Esophagus mucosa (tissue), 1 donor: Measurements from ENCODE around the gene PTGFR. TPM values are rescaled to one million over a fixed set of nuclear protein-coding genes. Genes with fewer than 3 reads are reported as not detected.
A peak's percentile ranks its signal among the peaks of the same experiment; 100 is the strongest.

Source experiments
- ATAC-seq: fragments of 200-7000 bp; cut with Tn5 transposase; one replicate; pipeline ENCODE4 v1.9.1; 2020
- total RNA-seq: library from RNA; stranded (reverse); gene quantifications from one replicate; pipeline ENCODE4 v1.2.4, GENCODE V29; 2023
- donor health status: DM: yes; HTN: yes; CAD: no.

The PTGFR gene, protein sequence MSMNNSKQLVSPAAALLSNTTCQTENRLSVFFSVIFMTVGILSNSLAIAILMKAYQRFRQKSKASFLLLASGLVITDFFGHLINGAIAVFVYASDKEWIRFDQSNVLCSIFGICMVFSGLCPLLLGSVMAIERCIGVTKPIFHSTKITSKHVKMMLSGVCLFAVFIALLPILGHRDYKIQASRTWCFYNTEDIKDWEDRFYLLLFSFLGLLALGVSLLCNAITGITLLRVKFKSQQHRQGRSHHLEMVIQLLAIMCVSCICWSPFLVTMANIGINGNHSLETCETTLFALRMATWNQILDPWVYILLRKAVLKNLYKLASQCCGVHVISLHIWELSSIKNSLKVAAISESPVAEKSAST
- 0.24 TPM for total RNA-seq

DNA sequence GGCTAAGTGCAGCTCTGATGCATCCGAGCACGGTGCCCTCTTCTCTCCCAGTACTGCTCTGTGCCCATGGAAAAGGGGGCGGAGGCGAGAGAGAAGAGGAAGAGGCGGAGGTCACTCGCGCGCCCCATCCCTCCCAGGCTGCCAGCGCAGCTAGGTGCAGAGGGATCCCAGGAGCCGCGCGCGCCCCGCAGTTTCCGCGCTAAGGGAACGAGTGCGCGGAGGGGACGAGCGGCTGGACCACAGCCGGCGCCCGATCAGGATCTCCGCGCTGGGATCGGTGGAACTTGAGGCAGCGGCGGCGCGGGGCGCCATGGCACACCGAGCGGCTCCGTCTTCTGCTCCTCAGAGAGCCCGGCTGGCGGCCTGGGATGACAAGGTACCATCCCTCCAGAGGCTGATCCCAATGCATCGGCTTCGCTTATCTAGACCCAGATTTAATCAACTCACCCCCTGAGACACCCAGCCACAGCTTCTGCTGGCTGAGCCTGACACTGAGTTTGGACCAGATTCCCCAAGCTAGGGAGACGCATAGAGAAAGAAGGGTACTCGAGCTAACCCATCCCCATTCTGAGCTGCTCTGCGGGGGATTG lies at the start of gene PTGFR:
TSS of gene PTGFR (plus strand) at position 114 of the 590 bp plus-strand sequence. CDS start 1,770 bp downstream, outside the sequence.
- ATAC-seq = peak; percentile 29

DNA sequence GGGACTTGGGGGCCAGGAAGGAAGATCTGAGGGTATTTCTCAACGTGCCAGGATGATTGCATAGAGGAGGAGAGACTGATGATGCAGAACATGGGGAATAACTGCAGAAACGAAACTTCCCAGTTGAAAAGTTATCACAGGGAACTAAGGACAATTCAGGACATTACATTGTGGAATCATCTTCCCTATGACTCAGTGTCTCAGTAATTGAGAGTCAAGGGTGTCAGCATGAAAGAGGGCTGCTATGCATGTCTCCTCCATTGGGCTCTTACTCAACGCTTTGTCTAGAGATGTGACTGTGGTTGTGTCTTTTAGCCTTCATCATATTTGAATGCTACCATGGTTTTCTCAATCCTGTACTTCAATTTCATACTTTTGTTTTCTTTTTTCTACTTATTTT lies 48.9 kb upstream of the PTGFR start:
- ATAC-seq = no peak

DNA sequence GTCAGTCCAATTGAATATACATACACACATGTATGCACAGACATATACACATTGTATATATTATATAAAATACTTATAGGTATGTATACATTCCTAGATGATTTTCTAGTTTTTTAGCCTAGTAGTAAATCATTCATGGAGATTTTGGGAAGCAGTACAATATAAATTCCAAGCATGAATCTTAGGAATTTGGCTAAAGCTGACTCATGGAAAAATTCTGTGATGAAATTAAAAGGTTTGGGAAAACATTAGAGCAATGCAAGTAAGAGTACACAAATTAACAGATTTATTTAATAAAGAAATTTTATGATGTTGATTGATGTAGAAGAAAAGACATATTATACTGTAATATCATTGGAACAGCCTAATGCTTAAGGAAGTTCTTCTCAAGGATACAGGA lies 43.7 kb upstream of the PTGFR start:
- ATAC-seq = no peak

DNA sequence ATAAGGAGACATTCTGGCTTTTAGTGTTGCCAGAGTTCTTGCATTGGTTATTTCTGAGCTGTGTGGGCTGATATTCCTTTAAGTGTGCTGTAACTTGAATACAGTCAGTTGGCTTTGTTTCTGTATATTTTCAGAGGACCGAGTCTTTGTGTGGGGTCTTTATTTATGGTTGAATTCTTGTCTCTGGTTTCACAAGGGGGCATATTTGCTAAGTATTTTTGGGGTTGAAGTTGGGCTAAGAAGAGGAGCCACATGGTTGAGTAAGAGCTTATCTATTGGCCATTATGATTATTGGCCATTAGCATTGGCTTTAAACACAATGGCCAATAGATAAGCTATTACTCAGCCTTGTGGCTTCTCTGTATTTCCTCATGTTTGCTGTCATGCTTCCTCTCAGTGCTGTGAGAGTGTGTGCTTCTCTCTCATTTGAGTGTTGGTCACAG lies 26.3 kb upstream of the PTGFR start:
- ATAC-seq = no peak

DNA sequence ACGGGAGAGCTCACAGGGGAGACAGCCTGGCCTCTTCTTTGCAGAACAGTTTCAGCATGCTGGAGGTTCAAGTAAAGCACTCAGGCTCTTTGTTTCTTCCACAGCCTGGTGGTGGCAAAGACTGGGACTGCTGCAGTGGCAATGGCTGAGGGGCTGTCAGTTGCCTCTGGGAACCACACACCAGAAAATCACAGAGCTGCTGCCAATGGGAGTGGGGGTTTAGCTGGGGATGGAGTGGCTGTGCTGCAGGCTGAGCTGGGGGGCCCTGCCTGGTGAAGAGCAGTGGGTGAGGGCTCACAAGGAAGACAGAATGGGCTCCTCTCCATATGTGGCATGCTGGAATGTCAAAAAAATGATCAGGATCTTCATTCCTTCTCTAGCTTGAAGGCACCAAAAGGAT lies 25.6 kb upstream of the PTGFR start:
- ATAC-seq = no peak

DNA sequence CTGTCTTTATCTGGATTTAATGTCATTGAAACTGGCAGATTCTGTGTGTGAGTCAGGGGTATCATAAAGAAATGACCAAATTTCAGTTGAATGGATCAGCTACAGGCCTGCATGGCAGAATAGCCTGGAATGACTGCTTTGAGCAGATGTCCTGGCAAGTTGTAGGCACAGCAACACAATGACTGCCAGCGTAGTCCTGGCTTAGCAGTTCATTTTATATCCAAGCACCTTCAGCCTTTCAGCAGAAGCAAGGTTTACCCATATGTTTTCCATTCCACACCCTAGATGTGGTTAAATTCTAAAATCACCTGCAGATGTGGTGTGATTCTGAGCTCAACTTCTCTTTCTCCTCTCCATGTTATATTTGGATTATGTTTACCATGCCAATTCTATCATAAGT lies 22.3 kb upstream of the PTGFR start:
- no peak for ATAC-seq

DNA sequence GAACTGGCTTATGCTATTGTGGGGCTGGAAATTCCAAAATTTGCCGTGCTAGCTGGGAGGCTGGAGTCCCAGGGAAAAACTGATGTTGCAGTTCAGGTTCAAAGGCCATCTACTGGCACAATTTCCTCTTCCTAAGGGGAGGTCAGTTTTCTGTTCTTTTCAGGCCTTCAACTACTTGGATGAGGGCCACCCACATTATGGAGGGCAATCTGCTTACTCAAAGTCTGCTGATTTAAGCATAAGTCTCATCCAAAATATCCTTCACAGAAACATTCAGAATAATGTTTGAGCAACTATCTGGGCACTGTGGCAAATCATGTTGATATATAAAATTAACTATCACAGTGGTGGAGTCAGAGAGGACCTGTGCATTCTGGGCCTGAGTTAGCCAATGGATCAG lies 21.2 kb upstream of the PTGFR start:
- no peak for ATAC-seq

DNA sequence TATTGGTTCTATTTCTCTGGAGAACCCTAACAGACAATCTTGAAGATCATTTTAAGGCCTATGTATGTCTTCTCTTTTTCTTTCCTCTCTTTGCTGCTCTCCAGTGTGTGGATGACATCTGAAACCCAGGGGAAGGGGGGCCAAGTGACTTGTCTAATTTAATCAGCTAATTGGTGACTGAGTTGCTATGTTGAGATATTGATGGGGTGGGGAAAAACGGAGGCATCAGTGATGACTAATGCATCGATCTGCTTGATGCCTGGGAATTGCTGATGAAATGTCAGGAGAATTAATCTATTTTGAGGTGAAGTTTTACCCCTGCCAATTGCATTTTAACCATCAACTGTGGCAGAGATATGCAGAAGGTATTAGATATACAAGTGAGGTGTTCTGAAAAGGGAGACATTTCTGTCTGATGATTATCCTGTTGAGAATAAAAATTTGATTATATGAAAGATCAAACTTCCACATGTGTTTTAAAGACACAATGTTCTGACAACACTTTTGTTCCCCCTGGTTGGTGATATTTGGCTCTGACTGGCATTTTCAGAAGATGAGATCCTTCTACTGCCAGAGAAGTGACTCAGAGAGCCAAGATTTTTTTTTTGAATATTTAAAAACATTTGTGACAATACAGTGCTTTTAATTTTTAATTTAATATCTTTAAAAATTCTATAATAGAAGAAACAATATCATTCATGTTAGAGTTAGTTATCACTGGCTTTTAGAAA lies 18.7 kb upstream of the PTGFR start:
- ATAC-seq = no peak

DNA sequence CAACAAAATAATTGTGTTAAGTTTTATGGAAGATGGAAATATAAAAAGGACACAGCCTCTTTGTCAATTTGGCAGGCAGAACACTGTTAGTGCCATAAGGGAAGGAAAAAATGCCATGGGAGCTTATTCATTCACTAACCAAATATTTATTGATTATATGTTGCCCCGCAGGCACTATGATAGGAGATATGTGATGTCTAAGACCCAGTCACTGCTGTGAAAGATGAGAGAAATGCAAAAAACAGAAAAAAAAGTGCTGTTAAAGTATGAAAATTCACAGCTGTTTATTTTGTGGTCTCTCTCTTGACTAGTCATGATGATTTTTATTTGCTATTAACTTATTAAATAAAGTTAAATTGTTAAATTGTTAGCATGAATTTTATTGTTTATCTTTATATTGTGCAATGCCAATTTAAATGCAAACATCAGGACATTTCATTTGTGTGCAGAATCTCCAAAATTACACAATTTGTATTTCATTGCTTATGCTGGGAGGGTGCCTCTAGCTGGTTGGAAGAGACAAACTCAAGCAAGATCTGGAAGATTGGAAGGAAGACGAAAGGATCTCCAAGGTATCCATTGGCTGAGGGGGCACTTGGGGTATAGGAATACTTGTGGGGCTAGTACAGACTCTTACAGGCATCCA lies 17.8 kb upstream of the PTGFR start:
- no peak for ATAC-seq

DNA sequence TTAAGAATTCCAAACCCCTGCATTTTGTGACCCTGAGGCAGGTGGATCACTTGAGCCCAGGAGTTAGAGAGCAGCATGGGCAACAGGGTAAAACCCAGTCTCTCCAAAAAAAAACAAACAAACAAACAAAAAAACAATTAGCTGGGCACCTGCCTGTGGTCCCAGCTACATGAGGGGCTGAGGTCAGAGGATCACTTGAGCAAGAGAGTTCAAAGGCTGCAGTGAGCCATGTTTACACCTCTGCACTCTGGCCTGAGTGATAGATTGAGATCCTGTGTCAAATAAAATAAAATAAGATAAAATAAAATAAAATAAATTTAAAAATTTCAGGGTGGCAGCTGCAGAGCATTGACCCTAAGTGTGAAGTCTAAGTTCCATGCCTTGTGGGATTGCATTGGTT lies 16.7 kb upstream of the PTGFR start:
- no peak for ATAC-seq

DNA sequence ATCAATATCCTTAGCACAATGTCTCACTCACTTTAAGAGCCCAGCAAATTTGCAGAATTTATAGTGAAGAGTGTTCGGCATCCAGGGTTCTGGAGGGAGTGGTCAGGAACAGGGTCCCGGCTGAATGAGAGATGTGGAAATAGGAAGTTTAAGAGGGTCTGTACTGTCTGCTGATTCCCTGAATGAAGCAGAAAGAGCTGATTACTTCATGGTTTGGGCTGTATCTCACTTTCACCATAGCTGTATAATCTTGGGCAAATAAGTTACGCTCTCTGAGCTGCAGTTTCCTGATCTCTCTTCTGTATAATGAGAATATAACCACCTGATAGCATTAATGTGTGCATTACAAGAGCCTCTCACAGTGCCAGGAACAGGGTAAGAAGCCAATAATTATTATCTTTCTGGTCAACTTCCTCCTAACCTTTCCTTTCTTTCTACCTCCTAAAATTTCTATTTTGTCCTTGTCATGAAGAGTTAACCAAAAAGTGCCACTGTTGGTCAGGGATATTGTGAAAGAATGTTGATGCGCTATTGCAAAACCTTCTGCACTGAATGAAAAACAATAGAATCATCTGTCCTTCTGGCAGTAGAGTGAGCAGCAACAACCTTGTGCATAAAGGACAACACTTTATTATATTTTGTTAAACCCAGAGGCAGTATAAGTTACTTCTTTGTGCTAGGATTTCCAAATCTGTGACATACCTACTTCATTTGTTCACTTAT lies 14.7 kb upstream of the PTGFR start:
- no peak for ATAC-seq

DNA sequence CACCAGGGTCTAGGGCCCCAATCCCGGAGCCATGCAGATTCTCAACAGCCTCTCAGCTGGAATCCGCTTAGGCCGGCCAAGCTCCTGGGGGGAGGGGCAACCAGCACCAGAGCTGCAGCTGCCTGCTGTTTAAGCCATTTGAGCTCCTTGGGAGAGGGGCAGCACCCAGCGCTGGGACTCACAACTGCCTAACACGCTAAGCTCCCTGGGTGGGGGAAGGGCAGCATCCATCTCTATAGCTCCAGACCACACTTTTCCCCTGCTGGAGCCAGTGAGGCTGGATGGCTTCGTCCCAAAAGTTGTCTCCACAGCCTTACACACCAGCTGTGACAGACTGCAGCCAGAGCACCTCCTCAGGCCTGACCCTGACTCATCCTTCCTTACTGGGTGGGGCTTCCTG lies 6.9 kb upstream of the PTGFR start:
- ATAC-seq = no peak

DNA sequence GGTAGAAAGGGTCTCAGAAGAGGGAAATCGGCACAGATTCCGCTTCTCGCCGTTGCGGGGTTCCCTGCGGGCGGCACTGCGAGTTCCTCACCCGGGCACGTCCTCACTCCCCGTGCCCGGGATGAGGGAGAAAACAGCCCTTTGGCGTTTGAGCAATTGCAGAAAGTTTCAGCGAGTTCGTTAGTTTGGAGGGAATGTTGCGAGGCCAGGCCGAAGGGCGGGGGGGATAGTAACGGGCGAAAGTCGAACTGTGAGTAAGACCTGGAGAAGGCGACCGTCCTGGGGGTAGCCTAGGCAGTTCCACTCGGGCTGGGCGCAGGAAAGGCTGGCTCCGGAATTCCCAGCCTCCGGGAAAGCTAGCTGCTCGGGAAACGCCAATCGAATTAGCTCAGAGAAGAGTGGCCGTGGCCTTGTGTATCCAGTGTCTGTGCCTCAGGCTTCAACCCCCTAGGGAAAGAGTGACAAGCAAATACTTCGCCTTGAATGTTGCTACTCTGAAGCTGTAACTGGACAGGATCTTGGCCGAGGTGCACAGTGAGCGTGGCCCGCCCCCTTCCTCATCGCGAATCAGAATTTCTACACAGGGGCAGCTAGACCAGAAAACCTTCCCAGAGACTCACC lies 787 bp downstream of the PTGFR start:
- no peak for ATAC-seq

DNA sequence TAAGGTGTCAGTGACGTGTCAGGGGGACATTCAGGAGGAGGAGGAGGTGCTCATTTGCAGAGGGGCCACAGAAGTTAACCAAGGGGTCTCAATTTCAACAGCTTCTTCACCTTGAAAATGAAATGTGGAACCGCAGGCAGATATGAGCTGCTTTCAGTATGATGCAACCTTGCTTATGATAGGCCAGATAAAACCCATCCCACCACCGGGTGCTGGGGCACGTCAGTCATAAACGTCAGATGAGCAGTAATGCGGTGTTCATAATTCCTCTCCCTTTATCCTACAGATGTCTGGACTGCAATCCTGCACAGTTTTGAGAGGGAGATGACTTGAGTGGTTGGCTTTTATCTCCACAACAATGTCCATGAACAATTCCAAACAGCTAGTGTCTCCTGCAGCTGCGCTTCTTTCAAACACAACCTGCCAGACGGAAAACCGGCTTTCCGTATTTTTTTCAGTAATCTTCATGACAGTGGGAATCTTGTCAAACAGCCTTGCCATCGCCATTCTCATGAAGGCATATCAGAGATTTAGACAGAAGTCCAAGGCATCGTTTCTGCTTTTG lies 1.7 kb downstream of the PTGFR start:
- no peak for ATAC-seq

DNA sequence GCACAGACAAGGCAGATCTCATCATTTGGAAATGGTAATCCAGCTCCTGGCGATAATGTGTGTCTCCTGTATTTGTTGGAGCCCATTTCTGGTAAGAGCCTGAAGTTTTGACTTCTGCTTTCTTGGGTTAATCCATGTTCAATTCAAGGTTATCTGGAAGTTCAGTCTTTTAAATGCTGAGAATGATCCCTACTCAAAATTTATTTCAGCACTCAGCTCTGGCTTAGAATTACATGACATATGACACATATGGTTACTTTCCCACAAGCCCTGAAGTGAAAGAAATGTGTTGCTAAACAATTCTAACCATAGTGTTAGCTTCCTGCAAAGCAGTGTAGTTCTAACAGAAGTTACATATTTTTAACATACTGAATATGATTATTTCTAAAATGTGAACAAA lies 2.7 kb downstream of the PTGFR start:
- ATAC-seq = no peak

DNA sequence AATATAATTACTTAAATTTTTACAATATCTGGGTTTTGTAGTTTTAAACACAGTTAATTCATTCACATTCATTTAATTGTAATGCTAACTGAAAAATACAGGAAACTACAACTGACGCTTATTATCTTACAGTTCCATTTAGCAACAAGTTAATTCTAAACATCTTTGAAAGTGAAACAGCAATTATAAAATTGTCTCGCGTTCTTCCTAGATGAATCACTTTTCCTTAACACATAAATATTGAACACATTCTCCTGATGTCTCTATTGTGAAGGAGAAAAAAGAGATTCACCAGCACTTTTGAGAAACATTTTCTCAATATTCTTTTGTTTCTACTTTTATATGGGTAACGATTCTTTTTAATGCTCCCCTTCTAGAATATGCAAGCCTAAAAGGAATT lies 6.4 kb downstream of the PTGFR start:
- ATAC-seq = no peak

DNA sequence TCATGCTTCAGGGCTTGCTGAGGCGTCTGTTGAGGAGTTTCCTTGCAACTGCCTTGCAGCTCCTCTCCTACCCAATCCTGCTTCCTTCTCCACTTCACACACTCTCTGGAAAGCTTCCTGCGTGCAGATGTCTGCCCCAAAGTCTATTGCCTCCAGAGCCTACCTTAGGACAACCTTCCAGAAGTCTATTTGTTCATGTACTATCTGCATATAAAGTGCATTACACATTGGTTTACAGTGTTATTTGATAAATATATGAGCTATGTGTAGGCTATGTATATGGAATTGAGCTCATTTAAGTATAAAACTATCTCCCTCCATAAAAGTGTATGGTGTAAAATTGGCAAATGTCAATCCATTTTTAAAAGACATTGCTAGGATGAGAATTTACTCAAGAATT lies 9.8 kb downstream of the PTGFR start:
- ATAC-seq = no peak

DNA sequence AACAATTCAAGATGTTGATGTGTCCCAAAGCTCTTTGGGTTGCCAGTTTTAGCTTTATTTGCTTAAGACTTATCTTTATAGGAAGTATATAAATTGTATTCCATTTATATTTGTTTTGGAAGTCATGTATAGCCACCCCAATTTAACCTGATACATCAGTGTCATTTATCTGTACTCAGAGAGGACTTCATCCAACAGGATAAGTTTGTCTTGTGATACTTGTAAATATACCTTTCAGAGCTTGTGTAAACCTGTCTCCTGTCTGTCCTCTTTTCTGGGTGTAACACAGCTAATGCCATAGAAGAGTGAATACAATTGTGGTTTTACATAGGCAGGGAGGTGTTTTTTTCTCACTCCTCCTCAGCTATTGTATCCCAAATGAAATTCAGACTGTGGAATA lies 10.4 kb downstream of the PTGFR start:
- no peak for ATAC-seq

DNA sequence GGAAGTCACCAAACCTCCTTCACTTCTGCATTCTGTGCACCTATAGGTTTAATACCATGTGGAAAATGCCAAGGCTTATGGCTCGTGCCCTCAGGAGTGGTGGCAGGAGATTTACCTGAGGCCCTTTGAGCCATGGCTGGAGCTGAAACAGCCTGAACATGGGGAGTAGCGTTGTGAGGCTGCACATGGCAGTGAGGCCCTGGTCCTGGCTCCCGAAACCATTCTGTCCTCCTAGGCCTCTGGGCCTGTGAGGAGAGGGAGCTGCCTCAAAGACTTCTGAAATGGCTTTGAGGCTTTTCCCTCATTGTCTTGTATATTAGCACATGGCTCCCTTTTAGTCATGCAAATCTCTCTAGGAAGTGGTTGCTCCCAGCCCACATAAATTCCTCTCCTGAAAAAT lies 20.6 kb downstream of the PTGFR start:
- ATAC-seq = no peak

DNA sequence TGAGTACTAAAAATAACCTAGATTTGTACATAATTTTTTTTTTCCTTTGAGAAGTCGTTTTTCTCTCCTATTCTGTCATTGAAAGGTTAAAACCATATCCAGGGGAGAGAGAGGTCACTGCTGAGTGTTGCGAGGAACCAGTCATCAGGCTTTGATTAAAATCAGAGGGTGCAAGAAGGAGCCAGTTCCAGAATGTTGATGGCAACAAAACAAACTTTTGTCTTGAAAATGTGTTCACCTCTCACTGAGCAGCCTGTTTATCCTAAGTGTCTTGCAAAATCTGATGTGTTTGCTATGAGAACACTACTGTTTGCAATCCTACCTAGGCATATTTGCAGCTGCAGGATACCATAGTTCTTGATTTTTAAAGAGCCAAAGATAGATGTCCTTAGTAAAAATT lies 25.9 kb downstream of the PTGFR start:
- ATAC-seq = no peak

DNA sequence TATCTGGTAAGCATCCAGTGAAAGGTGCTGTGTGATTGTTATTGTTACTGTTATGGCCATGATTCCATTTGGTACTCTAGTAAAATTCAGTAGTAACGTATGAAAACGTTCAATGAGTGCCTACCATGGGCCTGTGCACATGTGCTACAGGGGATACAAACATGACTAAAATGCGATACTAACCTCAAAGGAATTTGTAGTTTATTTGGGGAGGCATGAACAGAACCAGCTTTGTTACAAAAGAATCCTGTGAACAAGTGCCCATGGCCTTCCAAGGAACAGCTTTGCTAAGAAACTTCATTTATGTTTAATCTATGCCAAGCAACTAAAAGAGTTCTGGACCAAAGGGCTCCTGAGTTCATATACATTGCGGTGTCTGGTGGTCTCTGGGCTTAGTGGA lies 28.7 kb downstream of the PTGFR start:
- no peak for ATAC-seq

DNA sequence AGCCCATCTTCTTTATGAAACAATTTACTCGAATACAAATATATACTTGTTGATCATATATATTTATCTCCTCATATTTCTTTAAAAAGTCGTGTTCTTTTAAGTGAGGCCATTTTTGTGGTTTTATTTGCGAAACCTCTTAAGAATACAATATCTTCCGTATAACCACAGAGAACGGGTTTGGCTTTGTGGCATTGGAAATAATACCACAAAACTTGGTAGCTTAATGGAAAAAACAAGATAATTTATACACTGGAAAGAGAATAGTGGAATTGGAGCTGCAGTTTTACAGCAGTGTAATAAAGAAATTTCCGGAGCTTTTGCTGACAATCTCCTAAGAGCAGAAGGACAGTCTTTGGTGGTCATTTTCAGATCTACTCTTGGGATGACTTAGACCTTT lies 29.4 kb downstream of the PTGFR start:
- ATAC-seq = no peak
